Osteocyte (in vitro differentiated cells): Measurements from ENCODE around the gene OST4. TPM values are rescaled to one million over a fixed set of nuclear protein-coding genes. Genes with fewer than 3 reads are reported as not detected.

Source experiments
- DNase-seq: peaks from one replicate; pipeline ENCODE4 v3.0.0; 2021; ENCODE audit warnings: mixed read lengths; ENCODE audit not compliant: unreplicated experiment; ENCODE audit errors: extremely low spot score
- H3K27ac Mint-ChIP-seq: one replicate; pipeline ENCODE4 v1.8.0; 2021; ENCODE audit warnings: mild to moderate bottlenecking, mixed read lengths; ENCODE audit not compliant: unreplicated experiment
- H3K27me3 Mint-ChIP-seq: one replicate; pipeline ENCODE4 v1.8.0; 2021; ENCODE audit warnings: mixed read lengths; ENCODE audit not compliant: unreplicated experiment
- H3K36me3 Mint-ChIP-seq: one replicate; pipeline ENCODE4 v1.8.0; 2021; ENCODE audit warnings: mixed read lengths; ENCODE audit not compliant: unreplicated experiment
- H3K4me1 Mint-ChIP-seq: one replicate; pipeline ENCODE4 v1.8.0; 2021; ENCODE audit warnings: mixed read lengths; ENCODE audit not compliant: unreplicated experiment
- H3K4me3 Mint-ChIP-seq: one replicate; pipeline ENCODE4 v1.8.0; 2021; ENCODE audit warnings: mild to moderate bottlenecking, moderate library complexity, mixed read lengths; ENCODE audit not compliant: unreplicated experiment
- H3K9me3 Mint-ChIP-seq: one replicate; pipeline ENCODE4 v1.8.0; 2021; ENCODE audit warnings: mixed read lengths; ENCODE audit not compliant: unreplicated experiment
- total RNA-seq: library from RNA; stranded (reverse); gene quantifications from 2 replicates; pipeline ENCODE4 v1.2.1, GENCODE V29; 2021
- TF ChIP-seq, protein P1 (sequence below): fragments of 200-600 bp; sonication (generic); IDR thresholded peaks from 2 replicates; pipeline ENCODE4 v1.5.0; 2021; ENCODE audit warnings: antibody characterized with exemption, mild to moderate bottlenecking, moderate library complexity

Gene OST4
- total RNA-seq, 1 donor from 2014 or later, result 380 TPM

DNA sequence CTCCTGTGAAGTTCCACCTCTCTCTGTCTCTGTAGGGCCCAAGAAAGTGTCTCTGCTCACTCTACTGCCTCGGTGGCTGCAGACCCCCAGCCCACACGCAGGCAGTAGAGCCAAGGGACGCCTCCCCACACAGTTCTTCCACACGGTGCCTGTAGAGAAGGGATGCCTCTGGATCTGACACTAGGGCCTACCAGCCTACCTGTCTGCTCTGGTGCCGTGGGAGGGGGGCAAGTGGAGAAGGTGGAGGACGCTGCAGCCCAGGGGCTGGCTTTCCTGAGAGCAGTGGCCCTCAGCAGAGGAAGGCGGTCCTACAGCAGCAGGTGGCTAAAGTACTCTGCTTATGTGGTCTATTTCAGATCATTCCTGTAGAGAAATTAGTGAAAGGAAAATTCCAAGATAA lies 47.7 kb downstream of the OST4 start:
- TF ChIP-seq, protein P1, sequence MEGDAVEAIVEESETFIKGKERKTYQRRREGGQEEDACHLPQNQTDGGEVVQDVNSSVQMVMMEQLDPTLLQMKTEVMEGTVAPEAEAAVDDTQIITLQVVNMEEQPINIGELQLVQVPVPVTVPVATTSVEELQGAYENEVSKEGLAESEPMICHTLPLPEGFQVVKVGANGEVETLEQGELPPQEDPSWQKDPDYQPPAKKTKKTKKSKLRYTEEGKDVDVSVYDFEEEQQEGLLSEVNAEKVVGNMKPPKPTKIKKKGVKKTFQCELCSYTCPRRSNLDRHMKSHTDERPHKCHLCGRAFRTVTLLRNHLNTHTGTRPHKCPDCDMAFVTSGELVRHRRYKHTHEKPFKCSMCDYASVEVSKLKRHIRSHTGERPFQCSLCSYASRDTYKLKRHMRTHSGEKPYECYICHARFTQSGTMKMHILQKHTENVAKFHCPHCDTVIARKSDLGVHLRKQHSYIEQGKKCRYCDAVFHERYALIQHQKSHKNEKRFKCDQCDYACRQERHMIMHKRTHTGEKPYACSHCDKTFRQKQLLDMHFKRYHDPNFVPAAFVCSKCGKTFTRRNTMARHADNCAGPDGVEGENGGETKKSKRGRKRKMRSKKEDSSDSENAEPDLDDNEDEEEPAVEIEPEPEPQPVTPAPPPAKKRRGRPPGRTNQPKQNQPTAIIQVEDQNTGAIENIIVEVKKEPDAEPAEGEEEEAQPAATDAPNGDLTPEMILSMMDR, result no peak
- H3K27me3 Mint-ChIP-seq, result no peaks in the 10 kb centered on the region
- H3K9me3 Mint-ChIP-seq, result no peaks in the 10 kb centered on the region
- no peak overlapping the region for H3K27ac Mint-ChIP-seq
- no peak overlapping the region for H3K4me3 Mint-ChIP-seq
- peaks cover 9% of the 10 kb centered on the region for H3K4me1 Mint-ChIP-seq
- H3K36me3 Mint-ChIP-seq, result peaks cover 10% of the 10 kb centered on the region
- DNase-seq, result no peak

DNA sequence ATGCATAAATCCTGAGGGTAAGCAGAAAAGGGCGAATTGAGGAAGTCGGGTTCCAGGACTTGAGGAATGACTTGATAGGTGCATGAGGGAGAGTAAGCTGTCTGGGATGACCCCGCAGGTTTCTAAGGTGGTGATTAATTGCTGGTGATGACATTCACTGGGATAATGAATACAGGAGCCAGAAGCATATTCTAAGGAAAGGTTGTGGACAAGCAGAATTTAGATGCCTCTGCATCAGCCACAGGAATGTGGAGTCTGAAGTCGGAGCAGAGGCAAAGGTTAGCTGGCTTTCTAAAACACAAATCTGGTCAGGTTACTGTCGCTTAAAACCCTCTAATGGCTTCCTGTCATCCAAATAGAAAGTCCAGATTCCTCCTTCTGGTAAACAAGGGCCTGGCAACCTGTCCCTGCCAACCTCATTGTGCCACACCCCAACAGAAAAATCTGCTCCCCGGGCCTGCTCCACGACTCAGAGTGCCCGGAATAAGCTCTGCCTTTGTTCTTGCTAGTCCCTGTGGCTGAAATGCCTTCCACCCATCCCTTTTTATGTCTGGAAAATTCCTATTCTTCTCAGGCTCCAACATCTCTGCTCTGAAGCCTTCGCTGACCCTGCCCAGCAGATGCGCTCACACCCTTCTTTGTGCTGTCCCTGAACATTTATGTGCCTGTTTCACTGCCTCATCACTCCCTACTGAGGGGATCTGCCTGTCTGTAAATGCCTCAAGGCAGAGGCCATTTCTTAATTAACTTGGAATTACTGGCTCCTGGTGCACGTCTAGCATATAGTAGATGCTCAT lies 50.0 kb downstream of the OST4 start:
- H3K9me3 Mint-ChIP-seq, result no peaks in the 10 kb centered on the region
- H3K36me3 Mint-ChIP-seq, result peaks cover 5% of the 10 kb centered on the region
- no peak overlapping the region for H3K4me3 Mint-ChIP-seq
- TF ChIP-seq, protein P1, result no peak
- no peak for DNase-seq
- peaks cover 15% of the 10 kb centered on the region for H3K4me1 Mint-ChIP-seq
- H3K27ac Mint-ChIP-seq, result no peak overlapping the region
- no peaks in the 10 kb centered on the region for H3K27me3 Mint-ChIP-seq

Other genes starting within 250 kb of the OST4 start
- gene DPYSL5, start 223.5 kb downstream of the OST4 start, total RNA-seq, result 0.11 TPM in 1 of 2 replicates, not detected in the other
- gene MAPRE3, start 101.0 kb downstream of the OST4 start, total RNA-seq, result 9.4 and 9.5 TPM in 2 replicates
- gene TMEM214, start 38.7 kb downstream of the OST4 start, total RNA-seq, result 116 and 118 TPM in 2 replicates
- gene AGBL5, start 20.0 kb downstream of the OST4 start, total RNA-seq, result 23.4 and 23.9 TPM in 2 replicates
- 206 and 212 TPM in 2 replicates for gene EMILIN1, start 7.0 kb upstream of the OST4 start, total RNA-seq
- 2.0 and 2.4 TPM in 2 replicates for gene KHK, start 15.1 kb upstream of the OST4 start, total RNA-seq
- 1.2 and 1.9 TPM in 2 replicates for gene CGREF1, start 47.5 kb upstream of the OST4 start, total RNA-seq
- 0.48 TPM in 1 of 2 replicates, not detected in the other for gene ABHD1, start 52.2 kb upstream of the OST4 start, total RNA-seq
- 42.7 and 46.3 TPM in 2 replicates for gene PREB, start 63.0 kb upstream of the OST4 start, total RNA-seq
- not detected in 2 replicates for gene PRR30, start 67.8 kb upstream of the OST4 start, total RNA-seq
- not detected in 2 replicates for gene TCF23, start 77.3 kb upstream of the OST4 start, total RNA-seq
- 117 and 125 TPM in 2 replicates for gene ATRAID, start 140.4 kb upstream of the OST4 start, total RNA-seq
- 33.2 and 33.3 TPM in 2 replicates for gene SLC5A6, start 140.6 kb upstream of the OST4 start, total RNA-seq
- gene CAD, start 145.7 kb upstream of the OST4 start, total RNA-seq, result 72.6 and 76.9 TPM in 2 replicates
- gene SLC30A3, start 191.4 kb upstream of the OST4 start, total RNA-seq, result not detected in 2 replicates
- not detected in 2 replicates for gene DNAJC5G, start 203.8 kb upstream of the OST4 start, total RNA-seq
- not detected in 2 replicates for gene TRIM54, start 210.8 kb upstream of the OST4 start, total RNA-seq
- gene UCN, start 236.8 kb upstream of the OST4 start, total RNA-seq, result 2.6 and 4.1 TPM in 2 replicates